ENCODE results near the gene GRK4. TPM values are rescaled to one million over a fixed set of nuclear protein-coding genes. Genes with fewer than 3 reads are reported as not detected.

GRK4 gene
- total and polyA plus RNA-seq, 10 of the 15 experiments (the other 5 are each of a cell fraction or from before 2014, with no cell fraction given) = 1.1 to 4.0 (median 2.5) TPM

- DNase-seq (ENCODE audit: low read depth, low spot score) = no peak
- peaks cover 8% of the 10 kb centered on the region; the same call in 2 of the 3 replicates for H3K9me3 ChIP-seq (replicated peaks; ENCODE audit: control insufficient read depth, insufficient read depth, low read length)
- WGBS (ENCODE audit: insufficient coverage, insufficient replicate concordance, low lambda C conversion rate, missing lambda C conversion rate) = 72% methylated on average over 9 of the region's 9 CpGs
- BruUV-seq (replicated peaks) = no TSS peak
- H3K9ac ChIP-seq (ENCODE audit: control insufficient read depth, insufficient read depth, low read length) = no peak overlapping the region
- SMC1A ChIA-PET (ENCODE audit: uncharacterized antibody, unreplicated experiment) = no interaction called here
- no peak for TF ChIP-seq SP1 (IDR thresholded peaks at IDR 0.05; ENCODE audit: low read depth, low read length)
- no peak for TF ChIP-seq HDAC6 (IDR thresholded peaks at IDR 0.05; ENCODE audit: unreplicated experiment)
- H4K20me1 ChIP-seq (ENCODE audit: control insufficient read depth, insufficient read depth) = no peaks in the 10 kb centered on the region
- FAIRE-seq = no peak
- no peak overlapping the region for H2AFZ ChIP-seq (ENCODE audit: control insufficient read depth, low read depth, low read length)
- no peaks in the 10 kb centered on the region for H3K79me2 ChIP-seq (ENCODE audit: control insufficient read depth, insufficient read depth, low read length)
- no peak overlapping the region for H3K4me2 ChIP-seq (ENCODE audit: control insufficient read depth, insufficient read depth)
- no peak overlapping the region for H3K4me3 ChIP-seq
- intact Hi-C loops (cut with micrococcal nuclease; ENCODE audit: unreplicated experiment) (no loop called here), in situ Hi-C loops (cut with MboI) (no loop called here)
- no peaks in the 10 kb centered on the region for H3K36me3 ChIP-seq (ENCODE audit: control insufficient read depth in 2 of 2, insufficient read depth in 2 of 2, low read length in 1 of 2)
- CTCF ChIA-PET = interaction anchor here (0.7 to 1.0 kb wide), 2 partner anchors 11 to 578 kb away, joined by 3 read pairs; no protein-coding TSS in a partner anchor
- H3K4me1 ChIP-seq (ENCODE audit: control insufficient read depth, insufficient read depth, low read length) = peaks cover 9% of the 10 kb centered on the region
- POLR2A ChIA-PET = interaction anchor here (0.6 kb wide), 1 partner anchor 10 kb away, joined by 3 read pairs; no protein-coding TSS in a partner anchor
- no peak for ATAC-seq
- RAD21 ChIA-PET (ENCODE audit: unreplicated experiment) = no interaction called here
- no peaks in the 10 kb centered on the region for H3K27me3 ChIP-seq (replicated peaks in 1 of 2; ENCODE audit: control insufficient read depth in 2 of 2, insufficient read depth in 2 of 2, low read length in 1 of 2)
- no peak overlapping the region for H3K27ac ChIP-seq (ENCODE audit: control insufficient read depth, insufficient read depth)
These were observed 63.2 kb downstream of the GRK4 start for GRCh38 chr4:3026540-3026939.

DNA sequence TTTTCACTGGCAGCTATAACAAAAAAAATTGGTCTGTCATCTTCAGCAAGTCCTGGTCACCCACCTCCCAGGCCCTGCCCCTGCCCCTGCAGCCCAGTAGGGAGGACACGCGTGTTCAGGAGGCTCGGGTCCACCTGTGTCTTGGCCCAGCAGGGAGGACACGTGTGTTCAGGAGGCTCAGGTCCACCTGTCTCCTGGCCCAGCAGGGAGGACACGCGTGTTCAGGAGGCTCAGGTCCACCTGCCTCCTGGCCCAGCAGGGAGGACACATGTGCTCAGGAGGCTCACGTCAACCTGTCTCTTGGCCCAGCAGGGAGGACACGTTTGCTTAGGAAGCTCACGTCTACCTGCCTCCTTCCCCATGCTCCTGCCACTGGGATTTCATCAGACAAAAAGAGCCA, 66.1 kb downstream of the GRK4 start:
- H2AFZ ChIP-seq (ENCODE audit: control insufficient read depth, low read depth, low read length) = no peak overlapping the region
- POLR2A ChIA-PET = no interaction called here
- H3K9ac ChIP-seq (ENCODE audit: control insufficient read depth, insufficient read depth, low read length) = no peak overlapping the region
- RAD21 ChIA-PET (ENCODE audit: unreplicated experiment) = no interaction called here
- no peak for ATAC-seq
- no peak for DNase-seq (ENCODE audit: low read depth, low spot score)
- H3K79me2 ChIP-seq (ENCODE audit: control insufficient read depth, insufficient read depth, low read length) = no peaks in the 10 kb centered on the region
- peaks cover 0 to 3% of the 10 kb centered on the region in 2 experiments; a peak in 1 of 4 replicates for H3K27me3 ChIP-seq (replicated peaks in 1 of 2; ENCODE audit: control insufficient read depth in 2 of 2, insufficient read depth in 2 of 2, low read length in 1 of 2)
- H3K4me1 ChIP-seq (ENCODE audit: control insufficient read depth, insufficient read depth, low read length) = no peaks in the 10 kb centered on the region; the same call in 1 of the 2 replicates
- intact Hi-C loops (cut with micrococcal nuclease; ENCODE audit: unreplicated experiment) (no loop called here), in situ Hi-C loops (cut with MboI) (no loop called here)
- no TSS peak for BruUV-seq (replicated peaks)
- SMC1A ChIA-PET (ENCODE audit: uncharacterized antibody, unreplicated experiment) = no interaction called here
- no peaks in the 10 kb centered on the region for H3K36me3 ChIP-seq (ENCODE audit: control insufficient read depth in 2 of 2, insufficient read depth in 2 of 2, low read length in 1 of 2)
- no peak overlapping the region for H3K4me2 ChIP-seq (ENCODE audit: control insufficient read depth, insufficient read depth)
- H4K20me1 ChIP-seq (ENCODE audit: control insufficient read depth, insufficient read depth) = no peaks in the 10 kb centered on the region
- 71% methylated on average over 9 of the region's 9 CpGs for WGBS (ENCODE audit: insufficient coverage, insufficient replicate concordance, low lambda C conversion rate, missing lambda C conversion rate)
- no peak for FAIRE-seq
- no peaks in the 10 kb centered on the region for H3K9me3 ChIP-seq (replicated peaks; ENCODE audit: control insufficient read depth, insufficient read depth, low read length)
- no peak overlapping the region for H3K4me3 ChIP-seq
- CTCF ChIA-PET = no interaction called here
- H3K27ac ChIP-seq (ENCODE audit: control insufficient read depth, insufficient read depth) = no peak overlapping the region
- TF ChIP-seq ZBTB33 (IDR thresholded peaks at IDR 0.05) = no peak
- no peak for TF ChIP-seq TCF12 (IDR thresholded peaks at IDR 0.05; ENCODE audit: low read depth, low read length)
- TF ChIP-seq, protein P1, sequence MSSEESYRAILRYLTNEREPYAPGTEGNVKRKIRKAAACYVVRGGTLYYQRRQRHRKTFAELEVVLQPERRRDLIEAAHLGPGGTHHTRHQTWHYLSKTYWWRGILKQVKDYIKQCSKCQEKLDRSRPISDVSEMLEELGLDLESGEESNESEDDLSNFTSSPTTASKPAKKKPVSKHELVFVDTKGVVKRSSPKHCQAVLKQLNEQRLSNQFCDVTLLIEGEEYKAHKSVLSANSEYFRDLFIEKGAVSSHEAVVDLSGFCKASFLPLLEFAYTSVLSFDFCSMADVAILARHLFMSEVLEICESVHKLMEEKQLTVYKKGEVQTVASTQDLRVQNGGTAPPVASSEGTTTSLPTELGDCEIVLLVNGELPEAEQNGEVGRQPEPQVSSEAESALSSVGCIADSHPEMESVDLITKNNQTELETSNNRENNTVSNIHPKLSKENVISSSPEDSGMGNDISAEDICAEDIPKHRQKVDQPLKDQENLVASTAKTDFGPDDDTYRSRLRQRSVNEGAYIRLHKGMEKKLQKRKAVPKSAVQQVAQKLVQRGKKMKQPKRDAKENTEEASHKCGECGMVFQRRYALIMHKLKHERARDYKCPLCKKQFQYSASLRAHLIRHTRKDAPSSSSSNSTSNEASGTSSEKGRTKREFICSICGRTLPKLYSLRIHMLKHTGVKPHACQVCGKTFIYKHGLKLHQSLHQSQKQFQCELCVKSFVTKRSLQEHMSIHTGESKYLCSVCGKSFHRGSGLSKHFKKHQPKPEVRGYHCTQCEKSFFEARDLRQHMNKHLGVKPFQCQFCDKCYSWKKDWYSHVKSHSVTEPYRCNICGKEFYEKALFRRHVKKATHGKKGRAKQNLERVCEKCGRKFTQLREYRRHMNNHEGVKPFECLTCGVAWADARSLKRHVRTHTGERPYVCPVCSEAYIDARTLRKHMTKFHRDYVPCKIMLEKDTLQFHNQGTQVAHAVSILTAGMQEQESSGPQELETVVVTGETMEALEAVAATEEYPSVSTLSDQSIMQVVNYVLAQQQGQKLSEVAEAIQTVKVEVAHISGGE (CRISPR knock-in tag; IDR thresholded peaks at IDR 0.05) = no peak
- no peak for TF ChIP-seq BRCA1 (IDR thresholded peaks at IDR 0.05; ENCODE audit: low read depth, low read length)
- TF ChIP-seq KAT2A (conservative IDR thresholded peaks at IDR 0.05; ENCODE audit: control insufficient read depth, low read depth, low read length) = no peak
- TF ChIP-seq CHD1 (IDR thresholded peaks at IDR 0.05; ENCODE audit: low read depth, low read length) = no peak
- no peak for TF ChIP-seq NRF1 (conservative IDR thresholded peaks at IDR 0.05; ENCODE audit: low read depth, low read length)
- TF ChIP-seq, protein P2, sequence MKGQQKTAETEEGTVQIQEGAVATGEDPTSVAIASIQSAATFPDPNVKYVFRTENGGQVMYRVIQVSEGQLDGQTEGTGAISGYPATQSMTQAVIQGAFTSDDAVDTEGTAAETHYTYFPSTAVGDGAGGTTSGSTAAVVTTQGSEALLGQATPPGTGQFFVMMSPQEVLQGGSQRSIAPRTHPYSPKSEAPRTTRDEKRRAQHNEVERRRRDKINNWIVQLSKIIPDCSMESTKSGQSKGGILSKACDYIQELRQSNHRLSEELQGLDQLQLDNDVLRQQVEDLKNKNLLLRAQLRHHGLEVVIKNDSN (IDR thresholded peaks at IDR 0.05; ENCODE audit: borderline replicate concordance, extremely low read length, insufficient read depth, low read depth, low read length) = no peak
- no peak for TF ChIP-seq ZNF274 (IDR thresholded peaks at IDR 0.05; ENCODE audit: insufficient read depth, insufficient read length)
- no peak for TF ChIP-seq FOS (IDR thresholded peaks at IDR 0.05; ENCODE audit: borderline replicate concordance, extremely low read depth, insufficient read length)
- TF ChIP-seq HDAC6 (IDR thresholded peaks at IDR 0.05; ENCODE audit: unreplicated experiment) = no peak
